Keratinocyte (primary cell): ENCODE measurements around the gene GJD3.

Experiments
- CTCF ChIP-seq, 3 experiments: IDR thresholded peaks in 1 of 3; conservative IDR thresholded peaks in 1 of 3; optimal IDR thresholded peaks in 1 of 3; 2 replicates in 2 of 3; 3 replicates in 1 of 3; pipeline versions ENCODE3 to v1.5.1; 2011; ENCODE audit warnings: low read length in 3 of 3, mild to moderate bottlenecking in 3 of 3, moderate library complexity in 2 of 3, control low read depth in 1 of 3, inconsistent platforms in 1 of 3; ENCODE audit not compliant: insufficient read depth in 2 of 3; ENCODE audit errors: extremely low read depth in 1 of 3
- EZH2 ChIP-seq: IDR thresholded peaks from one replicate; pipeline ENCODE4 v1.6.1; 2012; ENCODE audit warnings: inconsistent platforms, mild to moderate bottlenecking, low read length, moderate library complexity

DNA sequence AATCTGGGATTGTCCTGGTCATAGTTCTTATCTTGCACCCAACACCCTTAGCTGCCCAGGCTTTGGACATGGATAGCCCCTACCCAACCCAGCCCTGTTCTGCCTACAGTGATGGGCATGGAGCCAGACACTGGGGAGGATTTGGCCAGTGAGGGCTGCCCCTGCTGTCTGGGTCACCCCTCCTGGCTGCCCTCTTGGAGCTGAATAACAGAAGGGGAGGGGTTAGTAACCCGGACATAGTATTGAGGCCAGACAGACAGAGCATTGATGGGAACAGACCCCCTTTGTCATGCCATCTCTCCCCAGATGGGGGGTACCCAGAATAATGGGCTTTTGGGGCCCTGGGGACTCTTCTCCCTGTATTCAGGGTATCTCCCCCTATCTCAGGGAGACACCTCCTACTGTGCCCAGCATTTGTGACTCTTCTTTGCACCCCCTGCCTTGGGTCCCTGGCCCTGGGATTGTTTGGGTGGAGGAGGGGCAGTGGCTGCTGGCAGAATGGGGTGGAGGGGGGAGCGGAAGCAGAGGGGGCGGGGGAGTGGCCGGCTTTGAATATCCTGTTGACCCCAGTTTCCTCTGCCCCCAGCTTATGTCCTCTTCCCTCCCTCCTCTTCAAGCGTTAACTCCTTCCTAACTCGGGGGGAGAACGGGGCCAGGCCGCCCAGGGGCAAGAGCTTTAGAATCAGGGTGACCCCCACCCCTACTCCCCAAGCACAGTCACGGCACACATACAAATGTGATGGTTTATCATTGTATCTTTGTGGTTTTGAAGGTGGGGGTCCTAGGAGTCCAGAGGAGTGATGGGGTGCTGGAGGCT is 17.0 kb downstream of the GJD3 start:
- TF ChIP-seq CTCF (optimal IDR thresholded peaks at IDR 0.05 in 1 of 3, IDR thresholded peaks at IDR 0.05 in 1 of 3, conservative IDR thresholded peaks at IDR 0.05 in 1 of 3; ENCODE audit: extremely low read depth in 1 of 3, insufficient read depth in 2 of 3, low read length in 3 of 3): no peak
- no peak for TF ChIP-seq EZH2
